Gastroesophageal sphincter (tissue), 4 donors: Measurements from ENCODE around the gene CAV1. TPM values are rescaled to one million over a fixed set of nuclear protein-coding genes. Genes with fewer than 3 reads are reported as not detected.
A peak's percentile ranks its signal among the peaks of the same experiment; 100 is the strongest.

Source experiments
- ATAC-seq: fragments of 150-250 bp; one replicate; pipeline ENCODE4 v1.9.1; 2016; ENCODE audit warnings: mild to moderate bottlenecking, moderate library complexity
- H3K27ac ChIP-seq, 4 donors: fragments of 200-600 bp; sonication (generic) in 3 of 4; 1 replicate in 3 of 4; 2 replicates in 1 of 4; pipeline ENCODE4 v1.5.1; 2016 to 2019
- H3K27me3 ChIP-seq: fragments of 200-600 bp; sonication (generic); one replicate; pipeline ENCODE4 v1.5.1; 2019
- H3K36me3 ChIP-seq, 2 donors: fragments of 200-600 bp; sonication (generic); one replicate each; pipeline ENCODE4 v1.5.1; 2019; ENCODE audit warnings: control low read depth in 1 of 2
- H3K4me1 ChIP-seq, 3 donors: fragments of 200-600 bp; sonication (generic); 1 replicate in 2 of 3; 2 replicates in 1 of 3; pipeline ENCODE4 v1.5.1; 2016 to 2019; ENCODE audit warnings: control low read depth in 2 of 3
- H3K4me3 ChIP-seq, 2 donors: fragments of 200-600 bp; sonication (generic); one replicate each; pipeline ENCODE4 v1.5.1; 2019; ENCODE audit warnings: mild to moderate bottlenecking in 1 of 2, moderate library complexity in 1 of 2
- H3K9me3 ChIP-seq, 3 donors: fragments of 200-600 bp; sonication (generic); one replicate each; pipeline ENCODE4 v1.5.1; 2017 to 2019; ENCODE audit warnings: control low read depth in 2 of 3
- EP300 ChIP-seq: sonication (generic); formaldehyde crosslinking; IDR thresholded peaks from one replicate; pipeline ENCODE4 v1.6.1; 2017; ENCODE audit warnings: antibody characterized with exemption, mild to moderate bottlenecking
- POLR2A ChIP-seq, 2 donors: fragments of 450-650 bp; IDR thresholded peaks; one replicate each; pipeline ENCODE4 v1.6.1; 2017; ENCODE audit warnings: antibody characterized with exemption in 2 of 2, mild to moderate bottlenecking in 2 of 2, moderate library complexity in 1 of 2
- POLR2AphosphoS5 ChIP-seq: sonication (generic); formaldehyde crosslinking; IDR thresholded peaks from one replicate; pipeline ENCODE4 v1.6.1; 2017; ENCODE audit warnings: antibody characterized with exemption
- WGBS, 2 donors: methylation state at CpG; one replicate each; pipeline ENCODE4 v1.1.5; 2018; ENCODE audit warnings: low coverage in 1 of 2; 5-methylcytosine and 5-hydroxymethylcytosine counted together
- total RNA-seq, 4 donors: library from RNA; depleted of rRNA; stranded (reverse); fragments of >200 nt; gene quantifications; one replicate each; pipeline ENCODE4 v1.1.0, GENCODE V29; 2016
- TF ChIP-seq, protein P1 (sequence below), 4 experiments: fragments of 200-600 bp in 2 of 4; fragments of 450-650 bp in 2 of 4; sonication (generic) in 1 of 4; IDR thresholded peaks; one replicate each; pipeline ENCODE4 v1.5.1; 2017 to 2019; ENCODE audit warnings: antibody characterized with exemption in 4 of 4, mild to moderate bottlenecking in 2 of 4, moderate library complexity in 2 of 4

CAV1 gene
- total RNA-seq, 4 donors from 2014 or later: 546 to 772 (median 602) TPM

DNA sequence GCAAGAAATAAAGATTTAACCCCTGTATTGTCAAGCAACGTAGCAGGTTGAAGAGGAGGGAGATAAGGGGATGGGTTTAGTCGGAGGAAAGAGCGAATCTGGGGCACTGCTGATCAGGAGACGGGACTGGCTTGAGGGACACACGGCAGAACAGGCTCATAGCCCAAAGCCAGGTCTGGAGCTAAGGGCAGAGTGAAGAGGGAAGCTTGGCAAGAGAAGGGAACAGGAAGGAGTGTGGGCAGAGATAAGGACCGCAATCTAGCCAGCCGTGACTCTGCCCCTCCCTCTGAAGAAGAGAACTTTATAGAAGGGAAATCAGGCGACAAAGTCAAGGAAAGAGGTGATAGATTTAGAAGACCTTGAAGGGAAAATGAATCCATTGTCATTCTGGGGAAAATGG is 67.6 kb downstream of the CAV1 start:
- Histone ChIP-seq H3K27me3 (no peaks in the 10 kb centered on the region), H3K4me3 (no peak overlapping the region), H3K27ac (no peak overlapping the region), H3K4me1 (peaks cover 4 to 16% (median 7%) of the 10 kb centered on the region in 3 donors), H3K36me3 (no peaks in the 10 kb centered on the region), H3K9me3 (no peaks in the 10 kb centered on the region)
- WGBS, 2 donors: 65 to 78% methylated on average over 8 of the region's 8 CpGs
- no peak for ATAC-seq
- TF ChIP-seq POLR2AphosphoS5: no peak
- TF ChIP-seq, protein P1, sequence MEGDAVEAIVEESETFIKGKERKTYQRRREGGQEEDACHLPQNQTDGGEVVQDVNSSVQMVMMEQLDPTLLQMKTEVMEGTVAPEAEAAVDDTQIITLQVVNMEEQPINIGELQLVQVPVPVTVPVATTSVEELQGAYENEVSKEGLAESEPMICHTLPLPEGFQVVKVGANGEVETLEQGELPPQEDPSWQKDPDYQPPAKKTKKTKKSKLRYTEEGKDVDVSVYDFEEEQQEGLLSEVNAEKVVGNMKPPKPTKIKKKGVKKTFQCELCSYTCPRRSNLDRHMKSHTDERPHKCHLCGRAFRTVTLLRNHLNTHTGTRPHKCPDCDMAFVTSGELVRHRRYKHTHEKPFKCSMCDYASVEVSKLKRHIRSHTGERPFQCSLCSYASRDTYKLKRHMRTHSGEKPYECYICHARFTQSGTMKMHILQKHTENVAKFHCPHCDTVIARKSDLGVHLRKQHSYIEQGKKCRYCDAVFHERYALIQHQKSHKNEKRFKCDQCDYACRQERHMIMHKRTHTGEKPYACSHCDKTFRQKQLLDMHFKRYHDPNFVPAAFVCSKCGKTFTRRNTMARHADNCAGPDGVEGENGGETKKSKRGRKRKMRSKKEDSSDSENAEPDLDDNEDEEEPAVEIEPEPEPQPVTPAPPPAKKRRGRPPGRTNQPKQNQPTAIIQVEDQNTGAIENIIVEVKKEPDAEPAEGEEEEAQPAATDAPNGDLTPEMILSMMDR (IDR thresholded peaks at IDR 0.05): no peak
- no peak for TF ChIP-seq EP300
- TF ChIP-seq POLR2A (IDR thresholded peaks at IDR 0.05): no peak

DNA sequence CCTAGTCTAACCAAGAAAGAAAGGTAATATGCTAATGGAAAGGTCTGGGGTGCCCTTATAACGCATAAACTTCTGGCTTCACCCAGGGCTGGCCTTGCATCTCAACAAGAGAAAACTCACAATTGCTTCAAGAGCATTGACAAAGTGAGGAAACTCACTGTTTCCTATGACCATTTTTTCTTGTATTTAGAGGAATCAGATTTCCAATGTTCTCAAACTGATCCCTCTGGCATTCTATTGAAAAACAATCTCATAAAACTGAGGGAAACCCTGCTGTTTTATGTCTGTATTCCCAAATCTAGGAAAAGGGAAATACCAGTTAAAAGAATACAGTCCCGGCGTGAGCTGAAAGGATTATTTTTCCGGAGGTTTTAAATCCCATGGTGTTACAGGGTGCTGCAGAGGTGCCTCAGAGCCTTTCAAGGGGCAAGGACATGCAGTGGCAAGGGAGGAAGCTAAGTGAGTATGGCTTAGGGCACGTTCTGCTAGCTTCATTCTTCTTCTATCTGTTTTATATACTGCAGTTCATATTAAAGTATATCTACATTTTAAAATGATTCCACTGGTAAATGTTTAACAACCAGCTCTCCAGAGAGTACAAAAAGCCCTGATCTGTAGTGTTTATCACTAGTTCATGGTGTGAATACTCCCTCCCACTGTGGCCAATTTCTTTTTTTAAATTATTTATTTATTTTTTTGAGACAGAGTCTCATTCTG is 68.7 kb downstream of the CAV1 start:
- no peak overlapping the region for H3K27ac ChIP-seq
- H3K4me3 ChIP-seq: no peak overlapping the region
- no peaks in the 10 kb centered on the region for H3K36me3 ChIP-seq
- H3K27me3 ChIP-seq: no peaks in the 10 kb centered on the region
- H3K9me3 ChIP-seq: no peaks in the 10 kb centered on the region
- no peak for ATAC-seq
- TF ChIP-seq, protein P1 (IDR thresholded peaks at IDR 0.05): no peak
- no peak for TF ChIP-seq EP300
- 80 to 86% methylated on average over 3 to 5 of the region's 5 CpGs for WGBS, 2 donors
- H3K4me1 ChIP-seq: peaks cover 4 to 8% (median 4%) of the 10 kb centered on the region in 3 donors

DNA sequence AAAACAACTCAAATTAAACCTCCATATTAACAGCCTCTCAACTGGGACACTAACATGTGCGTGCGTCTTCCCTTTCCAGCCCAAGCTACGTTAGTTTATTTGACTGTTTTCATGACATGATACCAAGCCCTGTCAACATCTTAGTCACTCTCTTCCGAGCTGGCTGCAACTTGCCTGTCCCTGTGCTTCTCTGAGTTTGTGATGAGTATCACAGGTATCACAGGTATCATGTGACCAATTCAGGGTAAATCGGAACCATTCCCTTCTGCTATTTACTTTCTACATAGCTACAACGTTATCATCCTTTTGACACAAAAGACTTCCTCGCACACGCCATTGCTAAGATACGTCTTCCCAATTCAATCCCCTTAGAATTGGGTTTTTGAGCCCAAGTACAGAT is 70.2 kb downstream of the CAV1 start:
- TF ChIP-seq EP300 (no peak), POLR2A (IDR thresholded peaks at IDR 0.05) (no peak), POLR2AphosphoS5 (no peak)
- TF ChIP-seq, protein P1 (IDR thresholded peaks at IDR 0.05): no peak
- no peaks in the 10 kb centered on the region for H3K36me3 ChIP-seq
- WGBS, 2 donors: 89 to 91% methylated on average over 9 of the region's 9 CpGs
- ATAC-seq: no peak
- H3K27me3 ChIP-seq: no peaks in the 10 kb centered on the region
- no peaks in the 10 kb centered on the region for H3K9me3 ChIP-seq
- H3K4me1 ChIP-seq: no peaks in the 10 kb centered on the region
- H3K4me3 ChIP-seq: no peak overlapping the region
- H3K27ac ChIP-seq: no peak overlapping the region

DNA sequence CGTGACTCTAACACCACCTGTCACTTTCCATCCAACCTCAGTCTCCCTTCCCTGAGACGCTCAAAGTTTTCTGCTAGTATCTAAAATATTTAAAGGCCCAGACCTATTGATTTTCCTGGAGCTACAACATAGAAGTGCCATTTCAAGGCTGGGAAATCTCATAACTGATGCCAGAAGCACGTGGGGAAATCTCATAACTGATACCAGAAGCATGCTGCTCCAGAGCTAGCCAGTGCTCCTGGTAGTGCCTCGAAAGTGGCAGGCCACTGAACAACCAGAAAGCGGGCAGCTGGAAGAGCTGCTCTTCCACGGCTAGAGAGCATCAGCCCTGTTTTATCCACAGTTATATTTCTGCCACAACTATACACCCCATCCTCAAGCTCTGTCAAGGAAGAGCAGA is 72.5 kb downstream of the CAV1 start:
- H3K4me3 ChIP-seq: no peak overlapping the region
- 85 to 91% methylated on average over 3 to 6 of the region's 6 CpGs for WGBS, 2 donors
- no peaks in the 10 kb centered on the region for H3K4me1 ChIP-seq
- TF ChIP-seq EP300 (no peak), POLR2AphosphoS5 (no peak), POLR2A (IDR thresholded peaks at IDR 0.05) (no peak)
- TF ChIP-seq, protein P1 (IDR thresholded peaks at IDR 0.05): no peak
- ATAC-seq: no peak
- H3K36me3 ChIP-seq: no peaks in the 10 kb centered on the region
- H3K27ac ChIP-seq: no peak overlapping the region
- no peaks in the 10 kb centered on the region for H3K9me3 ChIP-seq
- no peaks in the 10 kb centered on the region for H3K27me3 ChIP-seq

DNA sequence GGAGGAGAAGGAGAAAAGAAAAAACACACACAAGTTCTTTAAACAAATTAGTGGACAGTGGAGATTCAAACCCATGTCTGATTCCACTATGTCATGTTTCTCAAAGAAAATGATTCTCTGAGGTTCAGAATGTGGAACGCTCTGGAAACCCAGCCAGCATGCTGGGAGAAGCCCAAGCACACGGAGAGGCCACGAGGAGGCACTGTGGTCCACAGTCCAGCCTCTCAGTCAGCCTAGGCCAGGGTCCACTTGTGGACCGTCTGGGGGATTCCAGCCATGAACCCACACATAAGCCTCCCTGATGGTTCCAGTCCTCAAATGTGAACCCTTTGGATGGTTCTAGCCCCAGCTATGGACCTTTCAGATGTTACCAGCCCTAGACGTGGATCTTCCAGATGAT is 73.4 kb downstream of the CAV1 start:
- H3K27ac ChIP-seq: no peak overlapping the region
- TF ChIP-seq POLR2AphosphoS5: no peak
- no peak for TF ChIP-seq POLR2A (IDR thresholded peaks at IDR 0.05)
- TF ChIP-seq, protein P1 (IDR thresholded peaks at IDR 0.05): peak in 1 of 4 experiments; percentile 26
- no peak for TF ChIP-seq EP300
- no peaks in the 10 kb centered on the region for H3K9me3 ChIP-seq
- no peaks in the 10 kb centered on the region for H3K36me3 ChIP-seq
- H3K27me3 ChIP-seq: no peaks in the 10 kb centered on the region
- no peak overlapping the region for H3K4me3 ChIP-seq
- WGBS, 2 donors: 93 to 100% methylated on average over 2 to 3 of the region's 5 CpGs
- no peaks in the 10 kb centered on the region for H3K4me1 ChIP-seq
- no peak for ATAC-seq
